NB4 (cell line): ENCODE measurements around the gene OSBP.

ENCODE experiments used
- DNase-seq: peaks from one replicate; pipeline ENCODE4 v3.0.0; 2010; ENCODE audit warnings: low read depth
- H3K4me3 ChIP-seq: one replicate; pipeline ENCODE4 v1.5.1; 2011; ENCODE audit warnings: mild to moderate bottlenecking, low read depth, low read length, moderate library complexity
- CTCF ChIP-seq: IDR thresholded peaks from one replicate; pipeline ENCODE4 v1.5.1; 2012; ENCODE audit warnings: low read depth, low read length
- MAX ChIP-seq: IDR thresholded peaks from 2 replicates; pipeline ENCODE4 v1.6.1; 2011; ENCODE audit warnings: low read depth, low read length
- MYC ChIP-seq: IDR thresholded peaks from 2 replicates; pipeline ENCODE4 v1.6.1; 2011; ENCODE audit warnings: low read depth, low read length
- POLR2A ChIP-seq: IDR thresholded peaks from 2 replicates; pipeline ENCODE4 v1.6.1; 2011; ENCODE audit warnings: mild to moderate bottlenecking; ENCODE audit not compliant: insufficient read length; ENCODE audit errors: extremely low read depth

Gene OSBP

GRCh38 chr11:59560702-59561473, 54.7 kb downstream of the OSBP start:
- DNase-seq: peak; percentile 90
- TF ChIP-seq POLR2A (peak; percentile 66), MAX (peak; percentile 96), MYC (peak; percentile 78), CTCF (no peak)

GRCh38 chr11:59560290-59560701, 55.3 kb downstream of the OSBP start:
- TF ChIP-seq POLR2A (no peak), MYC (no peak), MAX (no peak), CTCF (no peak)
- DNase-seq: peak; percentile 85
- peak overlapping the region; percentile 96 for H3K4me3 ChIP-seq

More at GRCh38 chr11:59560702-59561473, 54.7 kb downstream of the OSBP start:
- peak overlapping the region; percentile 96 for H3K4me3 ChIP-seq

- peak overlapping the region; percentile 96 for H3K4me3 ChIP-seq
- DNase-seq: no peak
- no peak for TF ChIP-seq MAX
Measured at GRCh38 chr11:59559886-59560285, 55.7 kb downstream of the OSBP start.

GRCh38 chr11:59558270-59558643, 57.3 kb downstream of the OSBP start:
- no peak for TF ChIP-seq MYC
- no peak for TF ChIP-seq POLR2A
- no peak overlapping the region for H3K4me3 ChIP-seq
- no peak for DNase-seq

GRCh38 chr11:59556917-59557348, 58.6 kb downstream of the OSBP start:
- H3K4me3 ChIP-seq: peak overlapping the region; percentile 64
- TF ChIP-seq POLR2A: peak; percentile 16
- TF ChIP-seq MAX: peak; percentile 80
- TF ChIP-seq CTCF: no peak
- peak; percentile 30; the same call in 1 of the 2 replicates for TF ChIP-seq MYC
- peak; percentile 73 for DNase-seq

- TF ChIP-seq MAX (peak; percentile 96), CTCF (no peak), MYC (peak; percentile 95), POLR2A (no peak)
- peak; percentile 92 for DNase-seq
Measured at GRCh38 chr11:59556115-59556916, 59.3 kb downstream of the OSBP start.

More at GRCh38 chr11:59556115-59556916, 59.3 kb downstream of the OSBP start:
- H3K4me3 ChIP-seq: peak overlapping the region; percentile 67
